ENCODE results near the gene DHX8.
"Not testable (repeated sequence)": the region's sequence is repeated elsewhere in the genome, so short reads cannot be mapped to it uniquely, and the experiment has no call there.

DHX8 gene

GRCh38 chr17:43462569-43462968, 21.2 kb upstream of the DHX8 start:
- DNase-seq, result not testable (repeated sequence)

GRCh38 chr17:43463241-43463640, 20.5 kb upstream of the DHX8 start:
- DNase-seq, result no peak

GRCh38 chr17:43464046-43464445, 19.7 kb upstream of the DHX8 start:
- DNase-seq, result no peak

- DNase-seq, result no peak
These were observed 18.7 kb upstream of the DHX8 start for GRCh38 chr17:43465049-43465448.

- DNase-seq, result no peak
These were observed 15.7 kb upstream of the DHX8 start for GRCh38 chr17:43467981-43468581.

- no peak for DNase-seq
These were observed 15.1 kb upstream of the DHX8 start for GRCh38 chr17:43468691-43469139.

GRCh38 chr17:43469145-43469544, 14.6 kb upstream of the DHX8 start:
- DNase-seq, result no peak

GRCh38 chr17:43471585-43472160, 12.1 kb upstream of the DHX8 start:
- DNase-seq, result no peak

GRCh38 chr17:43475494-43476089, 8.2 kb upstream of the DHX8 start:
- DNase-seq, result no peak

GRCh38 chr17:43476306-43476705, 7.5 kb upstream of the DHX8 start:
- DNase-seq, result not testable (repeated sequence)

GRCh38 chr17:43477832-43478634, 5.7 kb upstream of the DHX8 start:
- DNase-seq, result no peak

- no peak for DNase-seq
These were observed 3.8 kb upstream of the DHX8 start for GRCh38 chr17:43479948-43480347.

GRCh38 chr17:43482103-43483012, 1.4 kb upstream of the DHX8 start:
- no peak for DNase-seq

- DNase-seq, result no peak
These were observed 6.8 kb downstream of the DHX8 start for GRCh38 chr17:43490621-43491020.

GRCh38 chr17:43509440-43509839, 25.7 kb downstream of the DHX8 start:
- DNase-seq, result not testable (repeated sequence)

- not testable (repeated sequence) for DNase-seq
These were observed 27.4 kb downstream of the DHX8 start for GRCh38 chr17:43511199-43511598.

GRCh38 chr17:43515656-43516055, 31.9 kb downstream of the DHX8 start:
- no peak for DNase-seq

GRCh38 chr17:43517161-43517560, 33.4 kb downstream of the DHX8 start:
- no peak for DNase-seq

- DNase-seq, result no peak
These were observed 34.0 kb downstream of the DHX8 start for GRCh38 chr17:43517615-43518386.

- DNase-seq, result no peak
These were observed 37.6 kb downstream of the DHX8 start for GRCh38 chr17:43521389-43521788.

GRCh38 chr17:43524945-43525575, 41.3 kb downstream of the DHX8 start:
- no peak for DNase-seq

Data from NCI-H187 (cell line).